Stomach (tissue), 9 donors: ENCODE results near the gene FBXL16. TPM values are rescaled to one million over a fixed set of nuclear protein-coding genes. Genes with fewer than 3 reads are reported as not detected.

Experiments
- DNase-seq, 2 donors: peaks; one replicate each; pipeline versions ENCODE4 v3.0.0 to v3.0.0-alpha.2; 2013 to 2019
- H3K27ac ChIP-seq, 5 donors: fragments of 200-600 bp in 4 of 5; sonication (generic) in 4 of 5; one replicate each; pipeline ENCODE4 v1.5.1; 2013 to 2019; ENCODE audit warnings: mild to moderate bottlenecking in 1 of 5, moderate library complexity in 1 of 5
- H3K27me3 ChIP-seq, 3 donors: fragments of 200-600 bp; sonication (generic); one replicate each; pipeline ENCODE4 v1.5.1; 2017 to 2019; ENCODE audit warnings: mixed run types in 1 of 3
- H3K36me3 ChIP-seq, 4 donors: fragments of 200-600 bp; sonication (generic); 1 replicate in 3 of 4; 2 replicates in 1 of 4; pipeline ENCODE4 v1.5.1; 2016 to 2019
- H3K4me1 ChIP-seq, 4 donors: fragments of 200-600 bp; sonication (generic); one replicate each; pipeline ENCODE4 v1.5.1; 2016 to 2019
- H3K4me3 ChIP-seq, 4 donors: fragments of 200-600 bp; sonication (generic) in 3 of 4; one replicate each; pipeline ENCODE4 v1.5.1; 2016 to 2019; ENCODE audit warnings: mild to moderate bottlenecking in 1 of 4
- H3K9me3 ChIP-seq, 4 donors: fragments of 200-600 bp; sonication (generic); one replicate each; pipeline ENCODE4 v1.5.1; 2016 to 2019
- EP300 ChIP-seq: sonication (generic); formaldehyde crosslinking; IDR thresholded peaks from one replicate; pipeline ENCODE4 v1.6.1; 2017; ENCODE audit warnings: antibody characterized with exemption
- POLR2A ChIP-seq, 4 donors: fragments of 450-650 bp; IDR thresholded peaks; one replicate each; pipeline ENCODE4 v1.6.1; 2016; ENCODE audit warnings: antibody characterized with exemption in 4 of 4, control low read depth in 2 of 4, mild to moderate bottlenecking in 1 of 4, moderate library complexity in 1 of 4
- POLR2AphosphoS5 ChIP-seq, 3 donors: sonication (generic); formaldehyde crosslinking; IDR thresholded peaks; one replicate each; pipeline ENCODE4 v1.6.1; 2016; ENCODE audit warnings: antibody characterized with exemption in 3 of 3
- WGBS, 5 donors: extraction: QIAGEN DNeasy Blood & Tissue Kit in 3 of 5; methylation state at CpG; one replicate each; pipeline versions ENCODE4 v1.1.5 to v1.1.7; 2013 to 2018; 5-methylcytosine and 5-hydroxymethylcytosine counted together
- intact Hi-C: fragments of 100-400 bp; cut with DNase I; formaldehyde crosslinking; loops from one replicate; pipeline ENCODE4 v1.15.1; 2023; ENCODE audit warnings: low total_unique reads
- polyA plus RNA-seq, 3 donors: library from polyadenylated mRNA; stranded (reverse); fragments of 200-250 nt; gene quantifications; one replicate each; pipeline ENCODE4 v1.2.3, GENCODE V29; 2013
- total RNA-seq, 5 donors: library from RNA; depleted of rRNA; stranded (reverse); fragments of >200 nt; gene quantifications; one replicate each; pipeline versions ENCODE4 v1.1.0 to v1.2.3, GENCODE V29; 2014 to 2016
- TF ChIP-seq, protein P1 (sequence below), 7 experiments: fragments of 450-650 bp in 4 of 7; fragments of 200-600 bp in 3 of 7; sonication (generic) in 3 of 7; IDR thresholded peaks; one replicate each; pipeline ENCODE4 v1.5.1; 2016 to 2019; ENCODE audit warnings: antibody characterized with exemption in 7 of 7, control low read depth in 2 of 7, mild to moderate bottlenecking in 1 of 7
- donor health status: healthy with polysubstance abuse.
- donor health status: Bipolar disorder and iron deficiency.
- donor health status: healthy.

The FBXL16 gene
- total and polyA plus RNA-seq, 8 donors: 0.37 to 3.6 (median 0.72) TPM; not detected in 3

DNA sequence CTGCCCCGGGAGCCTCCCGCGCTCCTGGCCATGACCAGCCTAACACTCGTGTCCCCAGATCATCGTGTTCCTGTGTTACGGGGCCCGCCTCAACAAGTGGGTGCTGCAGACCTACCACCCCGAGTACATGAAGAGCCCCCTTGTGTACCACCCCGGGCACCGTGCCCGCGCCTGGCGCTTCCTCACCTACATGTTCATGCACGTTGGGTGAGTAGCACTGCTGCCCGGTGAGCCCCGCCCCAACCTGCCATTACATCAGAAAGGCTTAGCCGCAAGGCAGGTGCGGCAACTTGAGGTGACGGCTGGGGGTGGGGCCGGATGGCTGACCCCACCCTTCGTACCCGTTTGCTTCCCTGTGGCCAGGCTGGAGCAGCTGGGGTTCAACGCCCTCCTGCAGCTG, 28.7 kb downstream of the FBXL16 start:
- WGBS, 5 donors: 43 to 63% (median 44%) methylated on average over 16 to 23 of the region's 23 CpGs
- H3K36me3 ChIP-seq: peaks cover 27 to 33% (median 31%) of the 10 kb centered on the region in 4 donors
- TF ChIP-seq, protein P1, sequence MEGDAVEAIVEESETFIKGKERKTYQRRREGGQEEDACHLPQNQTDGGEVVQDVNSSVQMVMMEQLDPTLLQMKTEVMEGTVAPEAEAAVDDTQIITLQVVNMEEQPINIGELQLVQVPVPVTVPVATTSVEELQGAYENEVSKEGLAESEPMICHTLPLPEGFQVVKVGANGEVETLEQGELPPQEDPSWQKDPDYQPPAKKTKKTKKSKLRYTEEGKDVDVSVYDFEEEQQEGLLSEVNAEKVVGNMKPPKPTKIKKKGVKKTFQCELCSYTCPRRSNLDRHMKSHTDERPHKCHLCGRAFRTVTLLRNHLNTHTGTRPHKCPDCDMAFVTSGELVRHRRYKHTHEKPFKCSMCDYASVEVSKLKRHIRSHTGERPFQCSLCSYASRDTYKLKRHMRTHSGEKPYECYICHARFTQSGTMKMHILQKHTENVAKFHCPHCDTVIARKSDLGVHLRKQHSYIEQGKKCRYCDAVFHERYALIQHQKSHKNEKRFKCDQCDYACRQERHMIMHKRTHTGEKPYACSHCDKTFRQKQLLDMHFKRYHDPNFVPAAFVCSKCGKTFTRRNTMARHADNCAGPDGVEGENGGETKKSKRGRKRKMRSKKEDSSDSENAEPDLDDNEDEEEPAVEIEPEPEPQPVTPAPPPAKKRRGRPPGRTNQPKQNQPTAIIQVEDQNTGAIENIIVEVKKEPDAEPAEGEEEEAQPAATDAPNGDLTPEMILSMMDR (IDR thresholded peaks at IDR 0.05): no peak
- peak in 1 of 3 donors; percentile 53 for TF ChIP-seq POLR2AphosphoS5 (IDR thresholded peaks at IDR 0.05)
- intact Hi-C loops: no loop called here
- H3K4me3 ChIP-seq: peak overlapping the region in 1 of 4 donors; percentile 9
- DNase-seq: peak; percentile 83 to 93
- peaks cover 0 to 18% (median 0%) of the 10 kb centered on the region in 3 donors for H3K27me3 ChIP-seq
- H3K9me3 ChIP-seq: no peaks in the 10 kb centered on the region
- no peak overlapping the region for H3K27ac ChIP-seq
- H3K4me1 ChIP-seq: peaks cover 34 to 63% (median 61%) of the 10 kb centered on the region in 4 donors

DNA sequence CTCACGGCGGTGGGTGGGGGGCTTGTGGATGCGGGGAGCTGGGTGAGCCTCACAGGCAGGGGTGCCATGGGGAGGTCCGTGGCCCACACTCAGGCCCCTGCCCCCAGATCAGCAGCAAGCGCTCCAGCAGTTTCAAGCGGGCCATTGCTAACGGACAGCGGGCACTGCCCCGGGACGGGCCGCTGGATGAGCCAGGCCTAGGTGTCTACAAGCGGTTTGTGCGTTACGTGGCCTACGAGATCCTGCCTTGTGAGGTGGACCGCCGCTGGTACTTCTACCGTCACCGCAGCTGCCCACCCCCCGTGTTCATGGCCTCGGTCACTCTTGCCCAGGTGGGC, 29.1 kb downstream of the FBXL16 start:
- no peaks in the 10 kb centered on the region for H3K9me3 ChIP-seq
- 80 to 90% (median 87%) methylated on average over 20 to 21 of the region's 21 CpGs for WGBS, 5 donors
- no peak overlapping the region for H3K4me3 ChIP-seq
- intact Hi-C loops: no loop called here
- H3K27me3 ChIP-seq: peaks cover 0 to 18% (median 0%) of the 10 kb centered on the region in 3 donors
- H3K27ac ChIP-seq: no peak overlapping the region
- TF ChIP-seq POLR2AphosphoS5 (IDR thresholded peaks at IDR 0.05) (no peak), POLR2A (IDR thresholded peaks at IDR 0.05) (no peak), EP300 (no peak)
- TF ChIP-seq, protein P1 (IDR thresholded peaks at IDR 0.05): no peak
- H3K4me1 ChIP-seq: peaks cover 31 to 60% (median 57%) of the 10 kb centered on the region in 4 donors
- no peak for DNase-seq
- peaks cover 27 to 33% (median 31%) of the 10 kb centered on the region in 4 donors for H3K36me3 ChIP-seq

DNA sequence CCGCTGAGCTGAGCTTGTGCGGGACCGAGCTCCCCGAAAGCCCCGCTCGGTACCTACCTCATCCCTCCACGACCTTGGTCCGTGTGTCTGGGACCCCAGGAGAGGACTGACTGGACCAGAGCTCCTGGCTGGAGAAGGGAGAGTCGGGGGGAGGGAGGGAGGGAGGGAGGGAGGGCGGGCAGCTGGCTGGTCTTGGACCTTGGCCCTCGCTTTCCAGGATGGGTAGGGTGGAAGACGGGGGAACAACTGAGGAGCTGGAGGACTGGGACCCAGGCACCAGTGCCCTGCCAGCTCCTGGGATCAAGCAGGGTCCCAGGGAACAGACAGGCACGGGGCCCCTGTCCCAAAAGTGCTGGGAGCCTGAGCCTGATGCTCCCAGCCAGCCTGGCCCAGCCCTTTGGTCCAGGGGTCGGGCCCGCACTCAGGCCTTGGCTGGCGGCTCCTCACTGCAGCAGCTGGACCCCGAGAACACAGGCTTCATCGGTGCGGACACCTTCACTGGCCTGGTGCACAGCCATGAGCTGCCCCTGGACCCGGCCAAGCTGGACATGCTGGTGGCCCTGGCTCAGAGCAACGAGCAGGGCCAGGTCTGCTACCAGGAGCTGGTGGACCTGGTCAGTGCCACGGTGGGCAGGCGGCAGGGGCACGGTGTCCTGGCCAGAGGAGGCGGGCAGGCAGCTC, 29.6 kb downstream of the FBXL16 start:
- Histone ChIP-seq H3K4me3 (peak overlapping the region; percentile 36 to 45 (median 38)), H3K4me1 (peaks cover 25 to 55% (median 52%) of the 10 kb centered on the region in 4 donors), H3K27ac (peak overlapping the region in 2 of 5 donors; percentile 25 to 67), H3K9me3 (no peaks in the 10 kb centered on the region), H3K36me3 (peaks cover 29 to 34% (median 33%) of the 10 kb centered on the region in 4 donors), H3K27me3 (peaks cover 0 to 18% (median 0%) of the 10 kb centered on the region in 3 donors)
- TF ChIP-seq, protein P1 (IDR thresholded peaks at IDR 0.05): no peak
- no peak for TF ChIP-seq EP300
- no peak for TF ChIP-seq POLR2AphosphoS5 (IDR thresholded peaks at IDR 0.05)
- no peak for TF ChIP-seq POLR2A (IDR thresholded peaks at IDR 0.05)
- intact Hi-C loops: no loop called here
- 34 to 47% (median 41%) methylated on average over 17 to 25 of the region's 25 CpGs for whole genome bisulfite sequencing, 5 donors
- DNase-seq: peak in 1 of 2 donors; percentile 51

DNA sequence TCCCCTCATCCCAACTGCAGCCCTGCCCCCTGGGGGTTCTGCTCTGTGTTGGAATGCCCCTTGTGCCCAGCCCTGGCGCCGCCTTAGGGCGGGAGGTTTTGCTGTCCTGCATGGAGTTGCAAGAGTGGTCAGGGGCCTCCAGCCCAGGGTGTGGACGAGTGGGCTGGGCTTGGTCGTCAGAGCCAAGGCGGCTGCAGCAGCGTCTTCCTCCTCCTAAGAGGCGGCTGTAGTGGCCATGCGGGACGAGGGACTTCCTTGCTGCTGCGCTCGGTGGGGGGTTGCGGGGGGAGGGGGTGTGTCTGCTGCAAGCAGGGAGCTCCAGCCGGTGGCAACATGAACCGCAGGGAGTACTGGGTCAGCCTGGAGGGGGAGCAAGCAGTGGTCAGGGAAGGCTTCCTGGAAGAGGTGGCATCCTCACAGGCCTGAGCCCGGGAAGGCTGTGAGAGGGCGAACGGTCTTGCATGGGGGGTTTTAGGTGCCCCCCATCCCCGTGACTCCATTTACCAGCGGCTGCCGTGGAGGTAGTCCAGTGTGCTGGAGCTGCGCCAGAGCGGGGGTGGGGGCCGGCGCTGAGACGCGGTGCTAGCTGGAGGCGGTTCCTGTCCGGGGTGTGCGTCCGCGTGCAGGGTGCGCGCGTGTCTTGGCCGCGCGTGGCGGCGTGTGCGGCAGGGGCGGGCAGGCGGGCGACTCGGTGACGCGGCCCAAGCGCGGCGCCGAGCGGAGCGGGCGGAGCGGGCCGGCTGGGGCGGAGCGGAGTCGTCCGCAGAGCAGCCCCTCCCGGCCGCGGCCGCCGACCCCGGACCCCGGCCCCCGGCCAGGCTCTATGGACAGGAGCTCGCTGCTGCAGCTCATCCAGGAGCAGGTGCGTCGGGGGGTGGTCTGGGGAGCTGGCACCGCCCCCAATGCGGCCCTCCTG, 30.4 kb downstream of the FBXL16 start, which contains the start of gene RHBDL1:
TSS of gene RHBDL1 (plus strand) at position 704 of the 916 bp plus-strand sequence. CDS start at position 824, 120 bp downstream.
- intact Hi-C loops: no loop called here
- TF ChIP-seq POLR2A (IDR thresholded peaks at IDR 0.05) (no peak), EP300 (no peak), POLR2AphosphoS5 (IDR thresholded peaks at IDR 0.05) (no peak)
- TF ChIP-seq, protein P1 (IDR thresholded peaks at IDR 0.05): no peak
- 3 to 11% (median 6%) methylated on average over 25 to 73 of the region's 73 CpGs for WGBS, 5 donors
- H3K36me3 ChIP-seq: peaks cover 37 to 42% (median 41%) of the 10 kb centered on the region in 4 donors
- DNase-seq: peak in 1 of 2 donors; percentile 76
- peaks cover 22 to 50% (median 47%) of the 10 kb centered on the region in 4 donors for H3K4me1 ChIP-seq
- no peaks in the 10 kb centered on the region for H3K9me3 ChIP-seq
- H3K4me3 ChIP-seq: peak within 1 kb of the TSS; percentile 36 to 45 (median 38)
- H3K27me3 ChIP-seq: peaks cover 0 to 18% (median 0%) of the 10 kb centered on the region in 3 donors
- H3K27ac ChIP-seq: peak within 1 kb of the TSS in 2 of 5 donors; percentile 25 to 67
